ENCODE measurements around the gene ZBTB49.
"Not testable (repeated sequence)": the region's sequence is repeated elsewhere in the genome, so short reads cannot be mapped to it uniquely, and the experiment has no call there.

The ZBTB49 gene

GRCh38 chr4:4248029-4248884 is 41.8 kb upstream of the ZBTB49 start, which contains the start of gene TMEM128:
TMEM128 (minus strand) TSS chr4:4248223; CDS start chr4:4248202, 21 bp downstream.
- H3K9ac ChIP-seq (ENCODE audit: low read depth, low read length, poor library complexity, severe bottlenecking), result peak within 1 kb of the TSS; percentile 95
- peaks cover 31% of the 10 kb centered on the region for H3K79me2 ChIP-seq (ENCODE audit: insufficient read depth, low read length)
- peak within 1 kb of the TSS; percentile 92 for H2AFZ ChIP-seq (ENCODE audit: low read length)
- no peaks in the 10 kb centered on the region for H3K27me3 ChIP-seq (ENCODE audit: insufficient read depth, low read length, poor library complexity, severe bottlenecking)
- H3K36me3 ChIP-seq (ENCODE audit: insufficient read depth, low read length), result no peaks in the 10 kb centered on the region; the same call in 1 of the 2 replicates
- TF ChIP-seq CTCF (conservative IDR thresholded peaks at IDR 0.05; ENCODE audit: low read length) (peak; percentile 26; the same call in 1 of the 2 replicates), EZH2phosphoT487 (IDR thresholded peaks at IDR 0.05; ENCODE audit: borderline replicate concordance) (no peak)
- no peaks in the 10 kb centered on the region for H4K20me1 ChIP-seq (ENCODE audit: insufficient read depth, low read length, poor library complexity, severe bottlenecking)
- H3K9me2 ChIP-seq (replicated peaks; ENCODE audit: low read depth, low read length), result no peaks in the 10 kb centered on the region
- H3K9me3 ChIP-seq (ENCODE audit: insufficient read depth, low read depth, low read length), result no peaks in the 10 kb centered on the region
- no peaks in the 10 kb centered on the region for H3F3A ChIP-seq (ENCODE audit: low read depth)
- H3K4me3 ChIP-seq (ENCODE audit: low read length, poor library complexity, severe bottlenecking), result peak within 1 kb of the TSS; percentile 94
- peaks cover 21% of the 10 kb centered on the region for H3K4me1 ChIP-seq (ENCODE audit: insufficient read depth, low read length, poor library complexity, severe bottlenecking)
- peak within 1 kb of the TSS; percentile 93 for H3K4me2 ChIP-seq (ENCODE audit: low read depth, low read length, poor library complexity, severe bottlenecking)

- no peak for TF ChIP-seq EZH2phosphoT487 (IDR thresholded peaks at IDR 0.05; ENCODE audit: borderline replicate concordance)
- TF ChIP-seq CTCF (conservative IDR thresholded peaks at IDR 0.05; ENCODE audit: low read length), result no peak
- H4K20me1 ChIP-seq (ENCODE audit: insufficient read depth, low read length, poor library complexity, severe bottlenecking), result no peaks in the 10 kb centered on the region
- H3K9ac ChIP-seq (ENCODE audit: low read depth, low read length, poor library complexity, severe bottlenecking), result peak overlapping the region; percentile 95
- no peaks in the 10 kb centered on the region; the same call in 1 of the 2 replicates for H3K36me3 ChIP-seq (ENCODE audit: insufficient read depth, low read length)
- H3K9me2 ChIP-seq (replicated peaks; ENCODE audit: low read depth, low read length), result no peaks in the 10 kb centered on the region
- H3K27me3 ChIP-seq (ENCODE audit: insufficient read depth, low read length, poor library complexity, severe bottlenecking), result no peaks in the 10 kb centered on the region
- peaks cover 31% of the 10 kb centered on the region for H3K79me2 ChIP-seq (ENCODE audit: insufficient read depth, low read length)
- peak overlapping the region; percentile 92; the same call in 1 of the 2 replicates for H2AFZ ChIP-seq (ENCODE audit: low read length)
- H3K9me3 ChIP-seq (ENCODE audit: insufficient read depth, low read depth, low read length), result no peaks in the 10 kb centered on the region
- H3K4me2 ChIP-seq (ENCODE audit: low read depth, low read length, poor library complexity, severe bottlenecking), result peak overlapping the region; percentile 93
- no peaks in the 10 kb centered on the region for H3F3A ChIP-seq (ENCODE audit: low read depth)
- H3K4me1 ChIP-seq (ENCODE audit: insufficient read depth, low read length, poor library complexity, severe bottlenecking), result peaks cover 21% of the 10 kb centered on the region
- peak overlapping the region; percentile 94 for H3K4me3 ChIP-seq (ENCODE audit: low read length, poor library complexity, severe bottlenecking)
Measured at GRCh38 chr4:4248885-4249203, 41.2 kb upstream of the ZBTB49 start.

- H3K4me1 ChIP-seq (ENCODE audit: insufficient read depth, low read length, poor library complexity, severe bottlenecking), result peaks cover 21% of the 10 kb centered on the region
- peak overlapping the region; percentile 95 for H3K9ac ChIP-seq (ENCODE audit: low read depth, low read length, poor library complexity, severe bottlenecking)
- not testable (repeated sequence) for H3F3A ChIP-seq (ENCODE audit: low read depth); H3K9me2 ChIP-seq (replicated peaks; ENCODE audit: low read depth, low read length); H3K36me3 ChIP-seq (ENCODE audit: insufficient read depth, low read length); H3K27me3 ChIP-seq (ENCODE audit: insufficient read depth, low read length, poor library complexity, severe bottlenecking); H2AFZ ChIP-seq (ENCODE audit: low read length); H3K9me3 ChIP-seq (ENCODE audit: insufficient read depth, low read depth, low read length); H4K20me1 ChIP-seq (ENCODE audit: insufficient read depth, low read length, poor library complexity, severe bottlenecking)
- H3K4me3 ChIP-seq (ENCODE audit: low read length, poor library complexity, severe bottlenecking), result peak overlapping the region; percentile 94
- H3K79me2 ChIP-seq (ENCODE audit: insufficient read depth, low read length), result peaks cover 31% of the 10 kb centered on the region
- H3K4me2 ChIP-seq (ENCODE audit: low read depth, low read length, poor library complexity, severe bottlenecking), result peak overlapping the region; percentile 93
Measured at GRCh38 chr4:4249342-4249741, 40.7 kb upstream of the ZBTB49 start.
